Osteoblast (primary cell): ENCODE data around the gene PARK7. TPM values are rescaled to one million over a fixed set of nuclear protein-coding genes. Genes with fewer than 3 reads are reported as not detected.
"Not testable (repeated sequence)": the region's sequence is repeated elsewhere in the genome, so short reads cannot be mapped to it uniquely, and the experiment has no call there.

Experiments
- DNase-seq: peaks from one replicate; pipeline ENCODE4 v3.0.0; 2011; ENCODE audit warnings: low spot score, mixed read lengths; ENCODE audit not compliant: insufficient read length; ENCODE audit errors: missing footprints
- H2AFZ ChIP-seq: 2 replicates; pipeline ENCODE4 v1.6.0; 2011; ENCODE audit warnings: mild to moderate bottlenecking, low read length
- H3K27ac ChIP-seq: 2 replicates; pipeline ENCODE4 v1.5.1; 2011; ENCODE audit warnings: mild to moderate bottlenecking, low read depth, low read length, moderate library complexity
- H3K27me3 ChIP-seq: 2 replicates; pipeline ENCODE4 v1.6.0; 2012; ENCODE audit warnings: mild to moderate bottlenecking, control low read depth, inconsistent platforms, low read length, moderate library complexity; ENCODE audit not compliant: insufficient read depth
- H3K36me3 ChIP-seq: 2 replicates; pipeline ENCODE4 v1.5.1; 2011; ENCODE audit warnings: mild to moderate bottlenecking, low read length, control low read depth, moderate library complexity; ENCODE audit not compliant: insufficient read depth
- H3K4me1 ChIP-seq: 2 replicates; pipeline ENCODE4 v1.5.1; 2011; ENCODE audit warnings: mild to moderate bottlenecking, low read length, control low read depth, moderate library complexity; ENCODE audit not compliant: insufficient read depth
- H3K4me2 ChIP-seq: 2 replicates; pipeline ENCODE4 v1.6.0; 2011; ENCODE audit warnings: mild to moderate bottlenecking, low read length; ENCODE audit not compliant: insufficient read depth
- H3K4me3 ChIP-seq: fragments of 200-600 bp; sonication (generic); 3 replicates; pipeline ENCODE4 v1.5.1; 2012; ENCODE audit warnings: mild to moderate bottlenecking, low read length, inconsistent platforms; ENCODE audit not compliant: insufficient read depth
- H3K79me2 ChIP-seq: 2 replicates; pipeline ENCODE4 v1.6.0; 2012; ENCODE audit warnings: mild to moderate bottlenecking, low read length, control low read depth, inconsistent platforms; ENCODE audit not compliant: insufficient read depth
- H3K9me3 ChIP-seq: 2 replicates; pipeline ENCODE4 v1.5.1; 2011; ENCODE audit warnings: low read depth, low read length, control low read depth
- H4K20me1 ChIP-seq: 2 replicates; pipeline ENCODE4 v1.6.0; 2012; ENCODE audit warnings: mild to moderate bottlenecking, low read length, control low read depth; ENCODE audit not compliant: insufficient read depth
- CTCF ChIP-seq: IDR thresholded peaks from 2 replicates; pipeline ENCODE4 v1.5.1; 2011; ENCODE audit warnings: mild to moderate bottlenecking, low read depth, low read length, moderate library complexity; ENCODE audit errors: extremely low read depth
- total RNA-seq: library from RNA; depleted of rRNA; stranded (reverse); fragments of >200 nt; gene quantifications from 2 replicates; pipeline ENCODE4 v1.2.3, GENCODE V29; 2012

Gene PARK7
- total RNA-seq, 1 donor = 168 TPM

- Histone ChIP-seq H3K9me3 (no peaks in the 10 kb centered on the region), H3K4me2 (no peak overlapping the region)
- no peak for TF ChIP-seq CTCF
These were observed 18.3 kb upstream of the PARK7 start for GRCh38 chr1:7943251-7943650.

GRCh38 chr1:7948960-7949359 is 12.6 kb upstream of the PARK7 start:
- Histone ChIP-seq H3K27ac (no peak overlapping the region), H3K4me3 (no peak overlapping the region), H3K79me2 (no peaks in the 10 kb centered on the region), H3K4me1 (peaks cover 15% of the 10 kb centered on the region), H3K9me3 (no peaks in the 10 kb centered on the region), H3K27me3 (no peaks in the 10 kb centered on the region), H3K36me3 (no peaks in the 10 kb centered on the region), H4K20me1 (no peaks in the 10 kb centered on the region), H2AFZ (peak overlapping the region; percentile 4), H3K4me2 (peak overlapping the region; percentile 33)
- DNase-seq = peak; percentile 94
- no peak for TF ChIP-seq CTCF

More at GRCh38 chr1:7943251-7943650, 18.3 kb upstream of the PARK7 start:
- Histone ChIP-seq H3K4me1 (peaks cover 19% of the 10 kb centered on the region), H3K27me3 (peaks cover 20% of the 10 kb centered on the region), H3K36me3 (no peaks in the 10 kb centered on the region), H3K79me2 (no peaks in the 10 kb centered on the region), H2AFZ (no peak overlapping the region), H3K27ac (no peak overlapping the region), H3K4me3 (no peak overlapping the region), H4K20me1 (no peaks in the 10 kb centered on the region)
- DNase-seq = no peak

DNA sequence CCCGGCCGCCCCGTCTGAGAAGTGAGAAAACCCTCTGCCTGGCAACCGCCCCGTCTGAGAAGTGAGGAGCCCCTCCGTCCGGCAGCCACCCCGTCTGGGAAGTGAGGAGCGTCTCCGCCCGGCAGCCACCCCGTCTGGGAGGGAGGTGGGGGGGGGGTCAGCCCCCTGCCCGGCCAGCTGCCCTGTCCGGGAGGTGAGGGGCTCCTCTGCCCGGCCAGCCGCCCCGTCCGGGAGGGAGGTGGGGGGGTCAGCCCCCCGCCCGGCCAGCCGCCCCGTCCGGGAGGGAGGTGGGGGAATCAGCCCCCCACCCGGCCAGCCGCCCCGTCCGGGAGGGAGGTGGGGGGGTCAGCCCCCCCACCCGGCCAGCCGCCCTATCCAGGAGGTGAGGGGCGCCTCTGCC is 8.7 kb upstream of the PARK7 start:
- H3K4me1 ChIP-seq = peaks cover 21% of the 10 kb centered on the region
- not testable (repeated sequence) for H4K20me1 ChIP-seq, H3K4me2 ChIP-seq, DNase-seq, H3K36me3 ChIP-seq, H3K4me3 ChIP-seq, H3K79me2 ChIP-seq, H3K27ac ChIP-seq, H3K27me3 ChIP-seq, H3K9me3 ChIP-seq, H2AFZ ChIP-seq

DNA sequence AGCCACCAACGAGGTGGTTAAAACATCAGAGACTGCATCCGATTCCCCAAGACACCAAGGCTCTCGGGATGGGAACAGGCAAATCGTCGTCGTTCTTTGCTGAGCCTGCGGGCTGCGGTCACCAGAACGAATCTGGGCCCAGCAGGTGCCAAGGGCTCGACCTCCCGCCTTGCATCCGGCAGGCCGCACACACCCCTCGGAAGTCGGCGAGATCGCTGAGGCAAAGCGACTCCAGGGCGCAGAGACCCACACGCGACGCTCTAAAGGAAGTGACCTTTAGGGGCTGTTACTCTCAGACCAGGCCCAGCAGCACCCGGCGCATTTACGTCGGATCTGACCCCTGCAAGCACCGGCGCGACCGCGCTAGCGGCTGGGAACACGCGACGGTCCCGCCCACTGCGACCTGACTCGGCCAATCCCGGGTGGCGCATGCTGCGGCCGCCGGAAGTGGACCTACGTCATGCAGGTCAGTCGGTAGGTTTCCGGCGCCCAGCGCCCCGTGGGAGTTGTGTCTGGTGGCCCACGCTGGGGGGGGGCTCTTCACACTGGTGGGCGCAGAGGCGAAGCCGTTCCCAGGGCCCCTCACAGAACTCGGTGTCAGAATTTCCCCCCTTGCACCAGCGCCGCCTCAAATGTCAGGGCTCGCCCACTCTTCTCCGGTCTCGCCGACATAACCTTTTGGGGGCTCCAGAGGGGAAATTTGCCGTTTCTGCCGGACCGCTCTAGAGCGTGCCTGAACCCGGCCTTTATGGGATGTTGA is 7.5 kb upstream of the PARK7 start:
- DNase-seq = peak; percentile 99
- Histone ChIP-seq H3K4me2 (peak overlapping the region; percentile 96), H3K4me3 (peak overlapping the region; percentile 89), H3K79me2 (no peaks in the 10 kb centered on the region), H3K4me1 (peaks cover 16% of the 10 kb centered on the region), H3K27me3 (no peaks in the 10 kb centered on the region), H2AFZ (peak overlapping the region; percentile 99), H3K36me3 (no peaks in the 10 kb centered on the region), H3K9me3 (no peaks in the 10 kb centered on the region), H3K27ac (peak overlapping the region; percentile 88), H4K20me1 (no peaks in the 10 kb centered on the region)
- no peak for TF ChIP-seq CTCF
